Activated CD4-positive, CD25-positive, alpha-beta regulatory T cell treated with anti-CD3 and anti-CD28 coated beads, Interleukin-2, amount 50 U/mL, for 16 hours (primary cell): ENCODE data around the gene TMEM89.

ENCODE experiments used
- DNase-seq: peaks from one replicate; pipeline ENCODE4 v3.0.0-alpha.2; 2020; ENCODE audit warnings: low read depth, low spot score

Gene TMEM89

DNA sequence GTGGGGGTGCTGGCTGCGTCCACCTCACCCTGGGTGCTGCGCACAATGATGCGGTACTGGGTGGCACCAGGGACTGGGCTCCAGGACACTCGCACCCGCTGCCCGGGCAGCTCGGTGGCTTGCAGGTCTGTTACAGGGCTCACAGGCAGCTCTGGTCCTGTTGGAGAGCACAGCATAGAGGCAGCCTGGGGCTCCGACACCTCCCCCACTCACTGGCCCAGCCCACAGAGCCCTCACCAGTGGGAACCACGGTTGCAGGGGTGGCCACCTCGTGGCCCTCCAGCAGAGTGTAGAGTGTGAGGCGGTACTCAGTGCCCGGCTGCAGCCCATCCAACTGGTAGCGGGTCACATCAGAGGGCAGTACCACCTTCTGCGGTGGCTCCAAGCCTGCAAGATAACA lies 30.1 kb downstream of the TMEM89 start:
- no peak for DNase-seq

DNA sequence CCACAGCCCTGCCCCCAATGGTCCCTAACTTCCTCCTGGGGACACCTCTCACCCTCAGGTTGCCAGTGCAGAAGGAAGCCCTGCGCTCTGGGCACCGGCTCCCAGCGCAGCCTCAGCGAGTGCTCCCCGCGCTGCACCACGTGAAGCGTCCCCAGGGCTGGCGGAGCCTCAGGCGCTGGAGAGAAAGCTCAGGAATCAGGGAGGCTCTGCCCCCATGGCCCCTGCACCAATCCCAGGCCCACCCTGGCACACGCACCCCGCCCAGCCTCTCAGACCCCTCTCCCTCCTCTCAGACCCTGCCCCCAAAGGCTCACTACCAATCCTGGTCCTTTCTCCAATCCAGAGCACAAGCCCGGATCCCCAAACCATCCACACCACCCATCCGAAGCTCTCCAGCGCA lies 33.3 kb downstream of the TMEM89 start:
- DNase-seq: no peak

DNA sequence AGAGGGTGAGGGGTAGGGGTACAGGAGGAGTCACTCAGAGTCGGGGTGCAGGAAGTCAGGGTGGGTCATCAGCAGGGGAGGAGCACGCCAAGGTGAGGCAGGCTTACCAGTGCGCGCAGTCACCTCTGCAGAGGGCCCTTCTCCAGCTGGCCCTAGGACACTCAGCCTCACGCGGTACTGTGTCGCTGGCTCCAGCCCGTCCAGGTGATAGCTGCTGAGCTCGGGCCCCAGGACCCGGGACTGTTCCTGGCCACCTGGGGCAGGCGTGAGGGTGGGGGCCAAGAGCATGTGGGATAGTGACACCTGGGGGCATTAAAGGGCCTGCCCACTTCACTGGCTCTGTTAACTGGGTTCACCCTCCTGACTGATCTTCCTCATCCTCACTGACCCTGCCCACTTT lies 33.9 kb downstream of the TMEM89 start:
- DNase-seq: no peak

DNA sequence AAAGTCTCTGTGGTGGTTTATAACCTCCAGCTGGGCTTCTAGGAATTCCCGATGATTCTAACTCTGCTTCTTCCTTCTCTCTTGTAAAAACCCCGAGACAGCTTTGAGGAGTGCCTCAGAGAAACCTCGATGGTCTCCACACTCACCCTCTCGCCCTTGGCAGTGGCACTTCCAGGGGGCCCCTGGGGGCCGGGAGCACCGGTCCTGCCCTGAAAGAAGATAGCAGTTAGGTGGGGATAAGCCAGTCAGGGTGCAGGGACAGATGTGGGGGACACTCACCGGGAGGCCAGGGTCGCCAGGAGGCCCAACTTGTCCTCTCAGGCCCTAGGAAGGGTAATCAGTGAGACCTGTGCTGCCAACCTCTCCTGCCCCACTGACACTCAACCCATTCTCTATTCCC lies 36.2 kb downstream of the TMEM89 start:
- no peak for DNase-seq

DNA sequence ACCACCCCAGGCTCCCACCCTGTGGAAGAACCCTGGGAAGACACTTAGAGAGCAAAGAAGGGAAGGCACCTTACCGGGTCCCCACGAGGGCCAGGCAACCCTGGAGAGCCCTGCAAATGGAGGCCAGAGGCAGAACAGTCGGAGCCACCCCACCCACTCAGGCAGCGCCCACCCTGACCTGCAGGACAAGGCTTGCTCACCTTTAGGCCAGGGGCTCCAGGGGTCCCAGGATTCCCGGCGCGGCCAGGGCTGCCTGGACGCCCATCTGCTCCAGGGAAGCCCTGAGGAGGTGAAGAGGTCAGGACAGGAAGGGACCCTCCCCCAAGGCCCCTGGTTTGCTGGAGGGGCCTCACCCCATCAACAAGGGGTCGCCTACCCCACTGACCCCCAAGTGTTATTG lies 36.7 kb downstream of the TMEM89 start:
- no peak for DNase-seq

DNA sequence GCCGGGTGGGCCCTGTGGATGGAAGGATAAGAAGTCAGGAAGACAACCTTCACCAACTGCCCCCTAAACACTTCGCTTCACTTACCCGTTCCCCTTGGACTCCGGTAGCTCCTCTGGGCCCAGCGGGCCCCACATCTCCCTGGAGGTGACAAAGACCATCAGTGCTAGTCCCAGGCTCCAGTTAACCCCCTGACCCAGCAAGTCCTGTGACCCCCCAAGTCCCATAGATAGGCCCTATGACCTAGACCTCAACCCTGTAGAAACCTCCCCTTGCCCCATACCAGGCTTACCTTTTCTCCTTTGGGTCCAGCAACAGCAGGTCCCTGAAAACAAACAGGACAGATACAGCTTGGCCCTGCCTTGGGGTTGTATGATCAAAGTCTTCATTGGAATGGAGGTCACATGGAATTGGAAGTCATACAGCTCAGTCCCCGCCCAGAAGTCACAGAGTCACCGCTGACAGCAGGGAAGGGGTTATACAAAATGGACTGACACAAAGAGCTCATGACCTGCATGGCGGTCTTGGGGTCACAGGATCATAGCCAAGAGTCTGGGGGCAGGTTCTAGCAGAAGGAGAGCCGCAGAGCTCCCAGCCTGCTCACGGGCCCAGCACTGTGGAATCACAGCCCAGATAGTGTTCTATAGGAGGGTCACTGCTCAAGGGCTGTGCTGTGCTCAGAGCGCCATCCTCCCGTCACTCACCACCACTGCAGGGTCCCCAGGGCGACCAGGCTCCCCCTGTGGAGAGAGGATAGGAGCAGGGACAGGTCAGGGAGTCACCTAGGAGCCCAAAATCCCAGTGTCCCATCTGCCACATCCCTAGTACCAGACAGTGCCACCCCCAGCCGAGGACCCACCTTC lies 39.7 kb downstream of the TMEM89 start:
- DNase-seq: no peak

DNA sequence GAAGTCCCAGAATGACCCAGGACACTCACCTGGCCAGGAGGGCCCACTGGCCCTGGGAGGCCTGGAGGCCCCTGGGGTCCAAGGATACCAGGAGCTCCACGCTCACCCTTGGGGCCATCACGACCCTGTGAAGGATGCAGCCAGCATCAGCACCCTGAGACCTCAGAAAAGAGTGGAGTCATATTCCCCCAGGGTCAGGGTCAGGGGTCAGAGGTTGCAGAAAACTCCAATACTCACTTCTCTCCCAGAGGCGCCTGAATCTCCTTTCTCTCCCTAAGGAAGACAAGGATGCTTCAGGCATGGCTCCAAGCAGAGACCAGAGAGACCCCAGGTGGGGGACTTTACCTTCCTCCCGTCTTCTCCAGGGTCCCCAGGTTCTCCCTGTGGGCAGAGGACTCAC lies 44.9 kb downstream of the TMEM89 start:
- DNase-seq: no peak

DNA sequence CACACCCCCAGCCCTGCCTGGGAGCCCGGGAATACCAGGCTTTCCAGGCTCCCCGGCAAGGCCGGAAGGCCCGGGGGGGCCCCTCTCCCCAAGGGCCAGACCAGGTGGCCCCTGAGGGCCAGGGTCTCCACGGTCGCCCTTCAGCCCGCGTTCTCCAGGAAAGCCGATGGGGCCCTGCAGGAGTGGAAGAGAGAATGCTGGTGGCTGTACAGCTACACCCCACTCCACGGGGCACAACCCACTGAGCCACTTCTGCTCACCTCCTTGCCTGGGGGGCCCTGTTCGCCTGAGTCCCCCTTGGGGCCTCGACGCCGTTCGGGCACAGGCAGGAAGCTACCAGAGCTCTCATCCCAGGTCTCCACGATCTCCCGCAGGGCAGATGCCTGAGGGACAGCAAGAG lies 46.2 kb downstream of the TMEM89 start:
- DNase-seq: no peak

DNA sequence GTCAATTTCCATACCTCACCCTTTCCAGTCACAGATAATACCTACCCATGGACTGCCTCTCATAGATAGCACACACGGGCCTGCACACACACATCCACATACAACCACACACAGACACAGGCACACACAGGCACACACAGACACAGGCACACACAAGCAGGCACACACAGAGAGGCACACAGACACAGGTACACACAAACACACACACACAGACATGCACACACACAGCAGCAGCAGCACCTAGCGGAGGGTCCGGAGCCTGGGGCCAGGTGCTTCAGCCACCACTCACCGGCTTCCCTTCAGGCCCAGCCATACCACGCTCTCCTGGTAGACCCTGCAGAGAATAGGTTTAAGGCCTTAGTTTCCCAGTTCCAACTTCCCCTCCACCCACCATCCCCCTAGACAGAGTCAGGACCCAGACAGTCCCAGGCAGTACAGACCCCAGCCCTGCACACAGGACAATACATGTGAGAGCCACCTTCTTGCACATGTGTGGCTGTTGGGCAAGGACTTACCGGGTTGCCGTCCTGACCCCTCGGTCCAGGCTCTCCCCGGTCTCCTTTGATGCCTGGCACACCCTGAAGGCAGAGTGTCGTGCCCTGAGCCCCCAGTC lies 47.5 kb downstream of the TMEM89 start:
- DNase-seq: no peak

DNA sequence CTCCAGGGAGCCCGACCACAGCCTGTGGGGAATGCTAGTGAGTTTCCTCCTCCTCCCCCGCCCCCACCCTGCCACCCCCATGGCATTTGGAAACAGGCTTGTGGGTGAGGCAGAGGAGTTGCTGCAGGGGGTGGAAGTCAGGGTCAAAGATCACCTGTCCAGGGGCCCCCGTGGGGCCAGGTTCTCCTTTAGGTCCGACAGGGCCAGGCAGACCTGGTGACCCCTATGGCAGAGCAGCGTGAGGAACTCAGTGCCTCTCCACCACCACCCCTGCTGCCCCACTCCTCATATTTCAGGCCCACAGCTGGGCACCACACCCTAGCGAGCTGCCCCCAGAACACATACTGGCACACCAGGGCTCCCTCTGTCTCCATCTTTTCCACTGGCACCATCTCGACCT lies 49.1 kb downstream of the TMEM89 start:
- no peak for DNase-seq

DNA sequence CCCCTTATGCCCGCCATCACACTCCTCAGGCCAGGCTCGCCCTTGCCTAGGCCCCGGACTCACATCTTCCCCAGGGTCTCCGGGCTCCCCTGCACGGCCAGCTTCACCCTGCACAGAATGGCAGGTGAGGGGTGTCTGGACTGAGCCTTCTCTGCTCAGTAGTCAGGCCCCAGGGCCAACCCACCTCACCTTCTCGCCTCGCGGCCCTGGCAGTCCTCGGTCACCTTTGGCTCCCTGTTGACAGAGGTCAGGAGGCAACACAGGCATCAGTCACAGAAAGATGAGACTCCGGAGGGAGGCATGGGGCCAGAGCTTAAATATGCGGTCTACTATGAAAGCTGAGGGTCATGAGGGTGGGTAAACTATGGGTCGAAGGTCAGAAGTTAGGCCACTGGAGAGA lies 49.6 kb downstream of the TMEM89 start:
- no peak for DNase-seq
